ENCODE results near the gene SLC9A9. TPM values are rescaled to one million over a fixed set of nuclear protein-coding genes. Genes with fewer than 3 reads are reported as not detected.

Gene SLC9A9
- total and polyA plus RNA-seq, 2 of the 8 experiments (the other 6 are each of a cell fraction or from before 2014, with no cell fraction given), result 0.48 to 1.1 TPM

DNA sequence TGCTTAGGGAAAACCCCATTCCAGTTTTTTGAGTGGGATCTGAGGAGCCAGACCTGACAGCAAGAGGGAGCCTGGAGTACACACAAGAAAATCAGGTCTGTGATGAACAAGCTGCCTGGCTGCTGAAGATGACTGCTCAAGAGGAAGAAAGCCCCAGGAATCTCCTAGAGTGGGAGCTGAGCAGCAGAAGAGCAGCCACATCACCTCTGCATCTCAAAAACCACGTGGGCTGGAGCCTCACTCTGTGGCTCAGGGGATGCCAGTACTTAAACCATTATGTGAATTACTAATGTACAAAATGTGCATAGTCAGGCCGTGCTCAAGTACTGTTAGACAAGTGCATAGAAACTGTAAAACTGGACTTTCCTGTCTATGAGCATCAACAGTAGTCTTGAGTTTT lies 52.4 kb downstream of the SLC9A9 start:
- H3K23ac ChIP-seq (ENCODE audit: insufficient read length), result no peak overlapping the region
- H2BK15ac ChIP-seq (ENCODE audit: low read length), result peak overlapping the region; percentile 73; the same call in 1 of the 2 replicates
- no peak overlapping the region; the same call in 1 of the 2 replicates for H2BK20ac ChIP-seq (ENCODE audit: low read length)
- H3K4me3 ChIP-seq (ENCODE audit: extremely low read depth in 1 of 4, insufficient read depth in 2 of 4, low read depth in 3 of 4, low read length in 4 of 4), result no peak overlapping the region
- H3K4me1 ChIP-seq (replicated peaks in 1 of 4; ENCODE audit: control insufficient read depth in 3 of 4, insufficient read depth in 4 of 4, low read length in 3 of 4), result peaks cover 0 to 13% (median 6%) of the 10 kb centered on the region in 4 experiments; a peak in 3 of 7 replicates
- H4K91ac ChIP-seq (replicated peaks; ENCODE audit: insufficient read length, low read length), result peak overlapping the region; percentile 46
- no peak overlapping the region for H2AK5ac ChIP-seq (ENCODE audit: low read depth, low read length)
- H3K79me2 ChIP-seq (ENCODE audit: control insufficient read depth in 1 of 2, insufficient read depth in 2 of 2, low read length in 2 of 2), result no peaks in the 10 kb centered on the region
- H3K14ac ChIP-seq (ENCODE audit: insufficient read length), result no peak overlapping the region
- H2BK12ac ChIP-seq (ENCODE audit: low read depth, low read length), result no peak overlapping the region
- H3K56ac ChIP-seq (replicated peaks; ENCODE audit: insufficient read length, low read depth, low read length), result no peak overlapping the region
- H3K23me2 ChIP-seq (ENCODE audit: low read depth, low read length), result no peaks in the 10 kb centered on the region
- ChIA-PET CTCF (ENCODE audit: partially characterized antibody) (interaction anchor here (1.3 to 1.5 kb wide), 2 partner anchors 74 to 89 kb away, joined by 3 to 5 read pairs; no protein-coding TSS in a partner anchor), POLR2A (ENCODE audit: partially characterized antibody) (interaction anchor here (1.1 kb wide), 1 partner anchor 176 kb away, joined by 3 read pairs; the partner anchor contains the start of gene DIPK2A)
- no peak overlapping the region for H4K8ac ChIP-seq (ENCODE audit: extremely low read depth, insufficient read depth, low read length)
- no peaks in the 10 kb centered on the region; a peak in 1 of 8 replicates for H3K36me3 ChIP-seq (ENCODE audit: control insufficient read depth in 2 of 4, insufficient read depth in 4 of 4, low read length in 3 of 4)
- H3K9ac ChIP-seq (replicated peaks in 1 of 4; ENCODE audit: extremely low read depth in 1 of 4, low read depth in 3 of 4, low read length in 3 of 4), result no peak overlapping the region
- H4K20me1 ChIP-seq (replicated peaks in 1 of 2; ENCODE audit: control insufficient read depth in 1 of 2, insufficient read depth in 2 of 2, low read length in 2 of 2), result no peaks in the 10 kb centered on the region
- H3K27me3 ChIP-seq (replicated peaks in 1 of 4; ENCODE audit: control insufficient read depth in 3 of 4, extremely low read depth in 1 of 4, insufficient read depth in 3 of 4, low read length in 3 of 4), result no peaks in the 10 kb centered on the region
- 48% methylated on average over 2 of the region's 2 CpGs; no CpG with 5 or more reads in 1 of the 2 experiments for WGBS, 2 experiments (ENCODE audit: extremely low coverage in 1 of 2, insufficient coverage in 1 of 2, insufficient read length in 1 of 2, insufficient replicate concordance in 2 of 2, low coverage in 1 of 2, low lambda C conversion rate in 2 of 2, missing lambda C conversion rate in 1 of 2)
- no peaks in the 10 kb centered on the region for H3K79me1 ChIP-seq (ENCODE audit: low read depth, low read length)
- peak overlapping the region; percentile 58 for H2BK120ac ChIP-seq (replicated peaks; ENCODE audit: low read depth, low read length)
- H2BK5ac ChIP-seq (ENCODE audit: low read depth, low read length), result no peak overlapping the region
- TF ChIP-seq JUND (IDR thresholded peaks at IDR 0.05; ENCODE audit: low read length) (no peak), CHD2 (IDR thresholded peaks at IDR 0.05; ENCODE audit: low read length) (no peak), CHD1 (IDR thresholded peaks at IDR 0.05; ENCODE audit: low read depth, low read length) (no peak), RXRA (IDR thresholded peaks at IDR 0.05; ENCODE audit: insufficient read depth, low read depth, low read length) (no peak), RAD21 (IDR thresholded peaks at IDR 0.05 in 1 of 2, conservative IDR thresholded peaks at IDR 0.05 in 1 of 2; ENCODE audit: low read depth in 2 of 2, low read length in 2 of 2) (peak; percentile 19 to 41; a peak in 2 of 4 replicates)
- DNase-seq (ENCODE audit: low read depth in 1 of 2, low spot score in 2 of 2), result no peak
- no peak overlapping the region for H3K27ac ChIP-seq (ENCODE audit: low read depth, low read length)
- 0 out of 4 replicates have a peak overlapping the region, but pooled peaks of 1 of the 2 experiments have one; percentile 51 for H3K4me2 ChIP-seq (ENCODE audit: insufficient read depth in 1 of 2, low read depth in 2 of 2, low read length in 2 of 2)
- H3K18ac ChIP-seq (ENCODE audit: extremely low read depth, low read length), result no peak overlapping the region
- no peak overlapping the region for H3K4ac ChIP-seq (replicated peaks; ENCODE audit: insufficient read length, low read depth, low read length)
- 0 out of 4 replicates have a peak, but pooled peaks cover 0 to 3% of the 10 kb centered on the region in 2 experiments for H3K9me3 ChIP-seq (ENCODE audit: insufficient read depth in 2 of 2, low read depth in 1 of 2, low read length in 1 of 2)
- FAIRE-seq, result no peak
- H2AFZ ChIP-seq (ENCODE audit: low read length), result no peak overlapping the region
- peak overlapping the region; percentile 6 for H4K5ac ChIP-seq (ENCODE audit: insufficient read length, low read depth, low read length)
